Measurements from ENCODE around the gene IGF1R.

- TF ChIP-seq, protein P1, sequence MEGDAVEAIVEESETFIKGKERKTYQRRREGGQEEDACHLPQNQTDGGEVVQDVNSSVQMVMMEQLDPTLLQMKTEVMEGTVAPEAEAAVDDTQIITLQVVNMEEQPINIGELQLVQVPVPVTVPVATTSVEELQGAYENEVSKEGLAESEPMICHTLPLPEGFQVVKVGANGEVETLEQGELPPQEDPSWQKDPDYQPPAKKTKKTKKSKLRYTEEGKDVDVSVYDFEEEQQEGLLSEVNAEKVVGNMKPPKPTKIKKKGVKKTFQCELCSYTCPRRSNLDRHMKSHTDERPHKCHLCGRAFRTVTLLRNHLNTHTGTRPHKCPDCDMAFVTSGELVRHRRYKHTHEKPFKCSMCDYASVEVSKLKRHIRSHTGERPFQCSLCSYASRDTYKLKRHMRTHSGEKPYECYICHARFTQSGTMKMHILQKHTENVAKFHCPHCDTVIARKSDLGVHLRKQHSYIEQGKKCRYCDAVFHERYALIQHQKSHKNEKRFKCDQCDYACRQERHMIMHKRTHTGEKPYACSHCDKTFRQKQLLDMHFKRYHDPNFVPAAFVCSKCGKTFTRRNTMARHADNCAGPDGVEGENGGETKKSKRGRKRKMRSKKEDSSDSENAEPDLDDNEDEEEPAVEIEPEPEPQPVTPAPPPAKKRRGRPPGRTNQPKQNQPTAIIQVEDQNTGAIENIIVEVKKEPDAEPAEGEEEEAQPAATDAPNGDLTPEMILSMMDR (IDR thresholded peaks at IDR 0.05): no peak
- TF ChIP-seq POLR2A (IDR thresholded peaks at IDR 0.05): no peak
Measured at GRCh38 chr15:98773616-98774015, 125.3 kb downstream of the IGF1R start.
